ENCODE results near the gene SPRY1.

SPRY1 gene

GRCh38 chr4:123397144-123398065 is 810 bp downstream of the SPRY1 start:
- Histone ChIP-seq H3K27ac (ENCODE audit: low read depth, low read length) (peak overlapping the region; percentile 93), H3K4me3 (ENCODE audit: low read depth in 1 of 5, low read length in 5 of 5) (peak overlapping the region; percentile 74 to 97 (median 92)), H3K9ac (ENCODE audit: low read length in 5 of 5) (peak overlapping the region; percentile 63 to 96 (median 89)), H3K27me3 (ENCODE audit: control insufficient read depth in 5 of 5, insufficient read depth in 4 of 5, low read length in 5 of 5) (no peaks in the 10 kb centered on the region), H3K36me3 (ENCODE audit: control insufficient read depth in 5 of 5, insufficient read depth in 5 of 5, low read length in 5 of 5) (peaks cover 0 to 16% (median 10%) of the 10 kb centered on the region in 5 donors), H3K4me1 (ENCODE audit: control insufficient read depth in 5 of 5, insufficient read depth in 5 of 5, low read length in 5 of 5) (peaks cover 7 to 34% (median 16%) of the 10 kb centered on the region in 5 donors), H3K9me3 (ENCODE audit: control insufficient read depth in 5 of 5, low read length in 5 of 5) (no peaks in the 10 kb centered on the region)

GRCh38 chr4:123398066-123398852 is 1.7 kb downstream of the SPRY1 start:
- Histone ChIP-seq H3K27ac (ENCODE audit: low read depth, low read length) (peak overlapping the region; percentile 93), H3K4me1 (ENCODE audit: control insufficient read depth in 5 of 5, insufficient read depth in 5 of 5, low read length in 5 of 5) (peaks cover 9 to 42% (median 24%) of the 10 kb centered on the region in 5 donors), H3K4me3 (ENCODE audit: low read depth in 1 of 5, low read length in 5 of 5) (peak overlapping the region; percentile 74 to 97 (median 92)), H3K9ac (ENCODE audit: low read length in 5 of 5) (peak overlapping the region; percentile 76 to 96 (median 94)), H3K36me3 (ENCODE audit: control insufficient read depth in 5 of 5, insufficient read depth in 5 of 5, low read length in 5 of 5) (peaks cover 0 to 24% (median 18%) of the 10 kb centered on the region in 5 donors), H3K27me3 (ENCODE audit: control insufficient read depth in 5 of 5, insufficient read depth in 4 of 5, low read length in 5 of 5) (no peaks in the 10 kb centered on the region), H3K9me3 (ENCODE audit: control insufficient read depth in 5 of 5, low read length in 5 of 5) (no peaks in the 10 kb centered on the region)

GRCh38 chr4:123398853-123399626 is 2.4 kb downstream of the SPRY1 start:
- Histone ChIP-seq H3K27me3 (ENCODE audit: control insufficient read depth in 5 of 5, insufficient read depth in 4 of 5, low read length in 5 of 5) (no peaks in the 10 kb centered on the region), H3K36me3 (ENCODE audit: control insufficient read depth in 5 of 5, insufficient read depth in 5 of 5, low read length in 5 of 5) (peaks cover 0 to 30% (median 18%) of the 10 kb centered on the region in 5 donors)

GRCh38 chr4:123399627-123400358 is 3.2 kb downstream of the SPRY1 start:
- peaks cover 0 to 37% (median 18%) of the 10 kb centered on the region in 5 donors for H3K36me3 ChIP-seq (ENCODE audit: control insufficient read depth in 5 of 5, insufficient read depth in 5 of 5, low read length in 5 of 5)
- H3K27ac ChIP-seq (ENCODE audit: low read depth, low read length) = peak overlapping the region; percentile 93
- peak overlapping the region; percentile 75 to 96 (median 94) for H3K9ac ChIP-seq (ENCODE audit: low read length in 5 of 5)
- H3K4me1 ChIP-seq (ENCODE audit: control insufficient read depth in 5 of 5, insufficient read depth in 5 of 5, low read length in 5 of 5) = peaks cover 9 to 55% (median 38%) of the 10 kb centered on the region in 5 donors
- H3K9me3 ChIP-seq (ENCODE audit: control insufficient read depth in 5 of 5, low read length in 5 of 5) = no peaks in the 10 kb centered on the region
- no peaks in the 10 kb centered on the region for H3K27me3 ChIP-seq (ENCODE audit: control insufficient read depth in 5 of 5, insufficient read depth in 4 of 5, low read length in 5 of 5)
- H3K4me3 ChIP-seq (ENCODE audit: low read depth in 1 of 5, low read length in 5 of 5) = peak overlapping the region; percentile 74 to 97 (median 92)

More at GRCh38 chr4:123398853-123399626, 2.4 kb downstream of the SPRY1 start:
- H3K4me1 ChIP-seq (ENCODE audit: control insufficient read depth in 5 of 5, insufficient read depth in 5 of 5, low read length in 5 of 5) = peaks cover 9 to 50% (median 32%) of the 10 kb centered on the region in 5 donors
- H3K27ac ChIP-seq (ENCODE audit: low read depth, low read length) = peak overlapping the region; percentile 93
- no peaks in the 10 kb centered on the region for H3K9me3 ChIP-seq (ENCODE audit: control insufficient read depth in 5 of 5, low read length in 5 of 5)
- peak overlapping the region; percentile 74 to 97 (median 92) for H3K4me3 ChIP-seq (ENCODE audit: low read depth in 1 of 5, low read length in 5 of 5)
- peak overlapping the region; percentile 75 to 96 (median 94) for H3K9ac ChIP-seq (ENCODE audit: low read length in 5 of 5)

- peaks cover 0 to 37% (median 18%) of the 10 kb centered on the region in 5 donors for H3K36me3 ChIP-seq (ENCODE audit: control insufficient read depth in 5 of 5, insufficient read depth in 5 of 5, low read length in 5 of 5)
- no peaks in the 10 kb centered on the region for H3K27me3 ChIP-seq (ENCODE audit: control insufficient read depth in 5 of 5, insufficient read depth in 4 of 5, low read length in 5 of 5)
- H3K27ac ChIP-seq (ENCODE audit: low read depth, low read length) = peak overlapping the region; percentile 93
- peak overlapping the region; percentile 33 to 96 (median 76) for H3K9ac ChIP-seq (ENCODE audit: low read length in 5 of 5)
- peaks cover 12 to 65% (median 49%) of the 10 kb centered on the region in 5 donors for H3K4me1 ChIP-seq (ENCODE audit: control insufficient read depth in 5 of 5, insufficient read depth in 5 of 5, low read length in 5 of 5)
- peak overlapping the region; percentile 74 to 97 (median 92) for H3K4me3 ChIP-seq (ENCODE audit: low read depth in 1 of 5, low read length in 5 of 5)
- no peaks in the 10 kb centered on the region for H3K9me3 ChIP-seq (ENCODE audit: control insufficient read depth in 5 of 5, low read length in 5 of 5)
Observed at GRCh38 chr4:123401271-123402120, 4.9 kb downstream of the SPRY1 start.

GRCh38 chr4:123402121-123402465 is 5.5 kb downstream of the SPRY1 start:
- Histone ChIP-seq H3K27me3 (ENCODE audit: control insufficient read depth in 5 of 5, insufficient read depth in 4 of 5, low read length in 5 of 5) (no peaks in the 10 kb centered on the region), H3K4me3 (ENCODE audit: low read depth in 1 of 5, low read length in 5 of 5) (peak overlapping the region; percentile 74 to 97 (median 92)), H3K27ac (ENCODE audit: low read depth, low read length) (peak overlapping the region; percentile 93), H3K9ac (ENCODE audit: low read length in 5 of 5) (peak overlapping the region in 3 of 5 donors; percentile 5 to 62 (median 33)), H3K4me1 (ENCODE audit: control insufficient read depth in 5 of 5, insufficient read depth in 5 of 5, low read length in 5 of 5) (peaks cover 12 to 65% (median 55%) of the 10 kb centered on the region in 5 donors), H3K9me3 (ENCODE audit: control insufficient read depth in 5 of 5, low read length in 5 of 5) (no peaks in the 10 kb centered on the region), H3K36me3 (ENCODE audit: control insufficient read depth in 5 of 5, insufficient read depth in 5 of 5, low read length in 5 of 5) (peaks cover 0 to 37% (median 19%) of the 10 kb centered on the region in 5 donors)

- Histone ChIP-seq H3K27me3 (ENCODE audit: control insufficient read depth in 5 of 5, insufficient read depth in 4 of 5, low read length in 5 of 5) (no peaks in the 10 kb centered on the region), H3K9me3 (ENCODE audit: control insufficient read depth in 5 of 5, low read length in 5 of 5) (no peaks in the 10 kb centered on the region), H3K4me3 (ENCODE audit: low read depth in 1 of 5, low read length in 5 of 5) (peak overlapping the region; percentile 43 to 97 (median 92)), H3K9ac (ENCODE audit: low read length in 5 of 5) (peak overlapping the region in 3 of 5 donors; percentile 8 to 62 (median 38)), H3K36me3 (ENCODE audit: control insufficient read depth in 5 of 5, insufficient read depth in 5 of 5, low read length in 5 of 5) (peaks cover 0 to 33% (median 19%) of the 10 kb centered on the region in 5 donors), H3K4me1 (ENCODE audit: control insufficient read depth in 5 of 5, insufficient read depth in 5 of 5, low read length in 5 of 5) (peaks cover 12 to 70% (median 56%) of the 10 kb centered on the region in 5 donors), H3K27ac (ENCODE audit: low read depth, low read length) (peak overlapping the region; percentile 93)
Observed at GRCh38 chr4:123403080-123403604, 6.5 kb downstream of the SPRY1 start.

- peak overlapping the region; percentile 93 for H3K27ac ChIP-seq (ENCODE audit: low read depth, low read length)
- peaks cover 0 to 32% (median 19%) of the 10 kb centered on the region in 5 donors for H3K36me3 ChIP-seq (ENCODE audit: control insufficient read depth in 5 of 5, insufficient read depth in 5 of 5, low read length in 5 of 5)
- no peaks in the 10 kb centered on the region for H3K27me3 ChIP-seq (ENCODE audit: control insufficient read depth in 5 of 5, insufficient read depth in 4 of 5, low read length in 5 of 5)
- H3K4me3 ChIP-seq (ENCODE audit: low read depth in 1 of 5, low read length in 5 of 5) = peak overlapping the region in 4 of 5 donors; percentile 14 to 97 (median 26)
- peak overlapping the region in 3 of 5 donors; percentile 22 to 83 (median 67) for H3K9ac ChIP-seq (ENCODE audit: low read length in 5 of 5)
- H3K4me1 ChIP-seq (ENCODE audit: control insufficient read depth in 5 of 5, insufficient read depth in 5 of 5, low read length in 5 of 5) = peaks cover 12 to 76% (median 65%) of the 10 kb centered on the region in 5 donors
- no peaks in the 10 kb centered on the region for H3K9me3 ChIP-seq (ENCODE audit: control insufficient read depth in 5 of 5, low read length in 5 of 5)
Observed at GRCh38 chr4:123404533-123404932, 7.9 kb downstream of the SPRY1 start.
